GM23338 (cell line): ENCODE data around the gene C19orf25. TPM values are rescaled to one million over a fixed set of nuclear protein-coding genes. Genes with fewer than 3 reads are reported as not detected.

Source experiments
- ATAC-seq: fragments of 200-7000 bp; cut with Tn5 transposase; 3 replicates; pipeline ENCODE4 v1.9.1; 2020
- DNase-seq: peaks from one replicate; pipeline ENCODE4 v3.0.0-alpha.2; 2015; ENCODE audit warnings: low spot score
- H2AFZ ChIP-seq: fragments of 200-600 bp; sonication (generic); 2 replicates; pipeline ENCODE4 v1.8.0; 2016; ENCODE audit warnings: antibody characterized with exemption, mild to moderate bottlenecking, moderate library complexity
- H3F3A ChIP-seq: fragments of 200-600 bp; sonication (generic); replicated peaks from 2 replicates; pipeline ENCODE4 v1.8.0; 2017; ENCODE audit warnings: antibody characterized with exemption, mixed run types, low read depth
- H3K27ac ChIP-seq: fragments of 200-600 bp; sonication (generic); 2 replicates; pipeline ENCODE4 v1.6.1; 2016; ENCODE audit warnings: low read depth
- H3K27me3 ChIP-seq: fragments of 200-600 bp; sonication (generic); 2 replicates; pipeline ENCODE4 v1.8.0; 2016; ENCODE audit warnings: mild to moderate bottlenecking, mixed run types, moderate library complexity; ENCODE audit not compliant: insufficient read depth
- H3K36me3 ChIP-seq: fragments of 200-600 bp; sonication (generic); 2 replicates; pipeline ENCODE4 v1.8.0; 2016; ENCODE audit warnings: mild to moderate bottlenecking; ENCODE audit not compliant: insufficient read depth
- H3K4me1 ChIP-seq: fragments of 200-600 bp; sonication (generic); 2 replicates; pipeline ENCODE4 v1.8.0; 2016; ENCODE audit warnings: mild to moderate bottlenecking, moderate library complexity; ENCODE audit not compliant: insufficient read depth
- H3K4me2 ChIP-seq: fragments of 200-600 bp; sonication (generic); 2 replicates; pipeline ENCODE4 v1.7.1; 2017; ENCODE audit warnings: mixed run types
- H3K4me3 ChIP-seq: fragments of 200-600 bp; sonication (generic); 2 replicates; pipeline ENCODE4 v1.6.1; 2016; ENCODE audit warnings: mixed run types
- H3K79me2 ChIP-seq: fragments of 200-600 bp; sonication (generic); replicated peaks from 2 replicates; pipeline ENCODE4 v1.8.0; 2017; ENCODE audit warnings: mild to moderate bottlenecking; ENCODE audit not compliant: insufficient read depth
- H3K9me2 ChIP-seq: fragments of 200-600 bp; sonication (generic); 2 replicates; pipeline ENCODE4 v1.8.0; 2017; ENCODE audit not compliant: insufficient read depth
- H4K20me1 ChIP-seq: fragments of 200-600 bp; sonication (generic); replicated peaks from 2 replicates; pipeline ENCODE4 v1.8.0; 2017; ENCODE audit warnings: mild to moderate bottlenecking; ENCODE audit not compliant: insufficient read depth
- H3K27ac Mint-ChIP-seq: 2 replicates; pipeline ENCODE4 v1.8.0; 2020; ENCODE audit warnings: inconsistent platforms, mild to moderate bottlenecking, moderate library complexity, mixed read lengths
- H3K27me3 Mint-ChIP-seq: 3 replicates; pipeline ENCODE4 v1.8.0; 2022; ENCODE audit warnings: low read depth, mild to moderate bottlenecking, moderate library complexity, mixed read lengths, inconsistent platforms; ENCODE audit not compliant: insufficient read depth, poor library complexity
- H3K36me3 Mint-ChIP-seq: 3 replicates; pipeline ENCODE4 v1.8.0; 2021; ENCODE audit warnings: low read depth, mild to moderate bottlenecking, inconsistent platforms, moderate library complexity, mixed read lengths
- H3K4me1 Mint-ChIP-seq: 3 replicates; pipeline ENCODE4 v1.8.0; 2020; ENCODE audit warnings: mild to moderate bottlenecking, inconsistent platforms, mixed read lengths
- H3K4me3 Mint-ChIP-seq: 3 replicates; pipeline ENCODE4 v1.8.0; 2021; ENCODE audit warnings: moderate library complexity, mild to moderate bottlenecking, inconsistent platforms, mixed read lengths
- H3K9me3 Mint-ChIP-seq: 3 replicates; pipeline ENCODE4 v1.8.0; 2020; ENCODE audit warnings: moderate library complexity, mild to moderate bottlenecking, inconsistent platforms, mixed read lengths
- CREB1 ChIP-seq: fragments of 250-450 bp; sonication (Bioruptor Pico); IDR thresholded peaks from 2 replicates; pipeline ENCODE4 v1.5.0; 2020; ENCODE audit warnings: low read depth, mild to moderate bottlenecking, moderate library complexity
- CTCF ChIP-seq, 2 experiments: fragments of 200-600 bp in 1 of 2; sonication (generic) in 1 of 2; conservative IDR thresholded peaks; 2 replicates each; pipeline versions ENCODE4 v1.5.1 to v1.6.1; 2016 to 2017; ENCODE audit warnings: antibody characterized with exemption in 2 of 2, low read depth in 2 of 2, mild to moderate bottlenecking in 2 of 2, moderate library complexity in 1 of 2
- ETS1 ChIP-seq: IDR thresholded peaks from 2 replicates; pipeline ENCODE4 v1.6.1; 2016; ENCODE audit warnings: antibody characterized with exemption
- EZH2 ChIP-seq: fragments of 200-600 bp; sonication (generic); IDR thresholded peaks from one replicate; pipeline ENCODE4 v1.8.0; 2017; ENCODE audit warnings: antibody characterized with exemption, mild to moderate bottlenecking, low read depth; ENCODE audit not compliant: unreplicated experiment
- EZH2phosphoT487 ChIP-seq: fragments of 200-600 bp; sonication (generic); IDR thresholded peaks from one replicate; pipeline ENCODE4 v1.8.1; 2018; ENCODE audit warnings: antibody characterized with exemption; ENCODE audit not compliant: unreplicated experiment
- JUNB ChIP-seq: IDR thresholded peaks from one replicate; pipeline ENCODE4 v1.6.1; 2016; ENCODE audit warnings: antibody characterized with exemption; ENCODE audit not compliant: unreplicated experiment
- NANOG ChIP-seq: IDR thresholded peaks from 2 replicates; pipeline ENCODE4 v1.6.1; 2016; ENCODE audit warnings: antibody characterized with exemption, borderline replicate concordance
- POLR2AphosphoS5 ChIP-seq: IDR thresholded peaks from 2 replicates; pipeline ENCODE4 v1.6.1; 2016; ENCODE audit warnings: antibody characterized with exemption, low read depth
- REST ChIP-seq: IDR thresholded peaks from one replicate; pipeline ENCODE4 v1.6.1; 2018; ENCODE audit warnings: antibody characterized with exemption; ENCODE audit not compliant: unreplicated experiment
- STAT1 ChIP-seq: IDR thresholded peaks from one replicate; pipeline ENCODE4 v1.6.1; 2016; ENCODE audit warnings: antibody characterized with exemption; ENCODE audit not compliant: unreplicated experiment
- ZNF114 ChIP-seq: fragments of 250-450 bp; sonication (Bioruptor Pico); IDR thresholded peaks from 2 replicates; pipeline ENCODE4 v1.5.0; 2020; ENCODE audit warnings: mild to moderate bottlenecking, moderate library complexity
- ZNF331 ChIP-seq: fragments of 250-450 bp; sonication (Bioruptor Pico); IDR thresholded peaks from 2 replicates; pipeline ENCODE4 v1.5.0; 2020; ENCODE audit warnings: low read depth, mild to moderate bottlenecking, moderate library complexity
- ZNF462 ChIP-seq: fragments of 250-450 bp; sonication (Bioruptor Pico); IDR thresholded peaks from 2 replicates; pipeline ENCODE4 v1.5.0; 2020; ENCODE audit warnings: mild to moderate bottlenecking, moderate library complexity
- polyA plus RNA-seq: library from polyadenylated mRNA; unstranded; fragments of >200 nt; fragmentation: Nextera tagmentation; extraction: Ambion mirVana; gene quantifications from 2 replicates; pipeline ENCODE4 v1.2.1, GENCODE V29; 2016
- total RNA-seq: library from RNA; depleted of rRNA; stranded (reverse); fragments of >200 nt; shearing (Covaris generic); gene quantifications from 2 replicates; pipeline ENCODE4 v1.2.3, GENCODE V29; 2014

Gene C19orf25
- total and polyA plus RNA-seq, 2 experiments from 2014 or later = 43.5 to 61.1 TPM

GRCh38 chr19:1526066-1526778 is 47.2 kb upstream of the C19orf25 start:
- ATAC-seq (no peak), DNase-seq (no peak)
- H3K4me1 Mint-ChIP-seq = peaks cover 6% of the 10 kb centered on the region; the same call in 2 of the 3 replicates
- Histone ChIP-seq H3K79me2 (no peaks in the 10 kb centered on the region), H2AFZ (no peak overlapping the region), H3K36me3 (no peaks in the 10 kb centered on the region), H4K20me1 (no peaks in the 10 kb centered on the region), H3K27ac (no peak overlapping the region), H3K4me3 (no peak overlapping the region), H3K27me3 (peaks cover 27% of the 10 kb centered on the region), H3F3A (0 out of 2 replicates have a peak, but pooled peaks cover 4% of the 10 kb centered on the region), H3K4me1 (no peaks in the 10 kb centered on the region), H3K9me2 (no peaks in the 10 kb centered on the region), H3K4me2 (no peak overlapping the region)
- H3K27me3 Mint-ChIP-seq = peaks cover 45% of the 10 kb centered on the region
- no peak overlapping the region for H3K27ac Mint-ChIP-seq
- TF ChIP-seq STAT1 = no peak
- no peak for TF ChIP-seq ZNF114
- no peak for TF ChIP-seq ZNF331 (CRISPR knock-in tag)
- no peak for TF ChIP-seq NANOG
- no peak for TF ChIP-seq EZH2
- TF ChIP-seq CREB1 (CRISPR knock-in tag) = no peak
- TF ChIP-seq REST = no peak
- no peak for TF ChIP-seq ZNF462 (CRISPR knock-in tag)
- TF ChIP-seq ETS1 = no peak
- TF ChIP-seq POLR2AphosphoS5 = no peak
- no peak for TF ChIP-seq CTCF (conservative IDR thresholded peaks at IDR 0.05; ENCODE audit: low read depth in 2 of 2)
- no peak for TF ChIP-seq JUNB
- TF ChIP-seq EZH2phosphoT487 = no peak
- peaks cover 4% of the 10 kb centered on the region; the same call in 1 of the 3 replicates for H3K36me3 Mint-ChIP-seq
- H3K9me3 Mint-ChIP-seq = peaks cover 3% of the 10 kb centered on the region; the same call in 1 of the 3 replicates
- H3K4me3 Mint-ChIP-seq = no peak overlapping the region; the same call in 2 of the 3 replicates
